ENCODE results near the gene RASD2.

The RASD2 gene

DNA sequence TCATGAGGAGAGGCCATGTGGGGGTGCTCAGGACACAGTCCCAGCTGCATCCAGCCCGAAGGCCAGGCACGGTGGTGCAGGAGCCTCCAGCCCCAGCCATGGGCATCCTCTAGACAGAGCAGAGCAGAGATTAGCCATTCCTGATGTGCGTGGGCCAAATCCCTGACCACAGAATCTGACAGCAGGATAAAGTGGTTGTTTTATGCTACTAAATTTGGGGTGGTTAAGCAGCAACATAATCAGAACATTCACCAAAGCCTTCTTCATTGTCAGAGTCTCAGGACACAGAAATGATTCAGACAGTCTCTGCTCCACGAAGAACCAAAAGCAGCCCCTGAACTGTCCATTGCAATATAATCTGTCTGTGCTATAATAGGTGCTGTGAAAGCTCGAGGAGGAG lies 19.7 kb downstream of the RASD2 start:
- DNase-seq (ENCODE audit: low spot score) = no peak

DNA sequence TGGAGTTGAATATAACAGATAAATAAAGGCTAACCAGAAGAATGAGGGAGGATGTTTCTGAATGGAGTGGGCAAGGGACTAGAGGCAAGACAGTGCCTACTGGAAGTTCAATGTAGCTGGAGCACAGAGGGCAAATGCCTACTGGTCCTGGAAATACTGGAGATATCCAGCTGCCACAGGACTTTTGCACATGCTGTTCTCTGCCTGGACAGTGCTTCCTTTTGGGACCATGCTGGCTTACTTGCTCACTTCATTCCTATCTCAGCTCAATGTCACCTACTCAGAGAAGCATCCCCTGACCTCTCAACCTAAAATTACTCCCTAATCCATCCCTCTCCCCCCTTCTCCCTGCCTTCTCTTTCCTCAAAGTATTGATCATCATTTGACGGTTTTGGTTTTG lies 20.2 kb downstream of the RASD2 start:
- DNase-seq (ENCODE audit: low spot score) = no peak

DNA sequence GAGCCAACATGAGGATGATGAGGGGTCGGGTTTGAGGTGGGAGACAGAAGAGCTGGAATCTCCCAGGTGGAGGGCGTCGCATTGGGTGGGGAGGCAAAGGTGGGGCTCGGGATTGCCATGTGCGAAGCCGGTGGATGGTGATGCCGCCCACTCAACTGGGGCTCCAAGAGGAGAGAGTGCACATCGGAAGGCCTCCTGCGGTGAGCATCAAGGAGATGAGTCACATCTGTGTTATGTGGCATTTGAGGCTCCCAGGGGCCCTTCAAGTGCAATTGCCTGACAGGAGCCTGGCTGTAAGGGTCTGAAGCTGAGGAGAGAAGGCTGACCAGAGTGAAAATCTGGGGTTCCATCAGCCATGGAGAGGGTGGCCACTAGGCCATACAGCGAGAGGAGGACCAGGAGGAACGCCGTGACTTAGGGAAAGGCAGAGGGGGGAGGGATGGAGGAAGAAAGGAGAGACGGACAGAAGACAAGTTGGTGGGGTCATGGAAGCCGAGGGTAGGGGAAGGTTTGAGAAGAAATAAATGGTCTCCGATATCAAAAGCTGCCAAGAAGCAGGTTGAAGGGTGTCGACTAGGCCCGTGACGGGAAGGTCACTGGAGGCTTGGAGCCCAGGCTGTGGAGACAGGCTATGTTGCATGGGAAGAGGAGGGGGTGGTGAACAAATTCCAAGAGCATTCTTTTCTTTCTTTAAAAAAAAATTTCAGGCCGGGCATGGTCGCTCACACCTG lies 21.3 kb downstream of the RASD2 start:
- no peak for DNase-seq (ENCODE audit: low spot score)

DNA sequence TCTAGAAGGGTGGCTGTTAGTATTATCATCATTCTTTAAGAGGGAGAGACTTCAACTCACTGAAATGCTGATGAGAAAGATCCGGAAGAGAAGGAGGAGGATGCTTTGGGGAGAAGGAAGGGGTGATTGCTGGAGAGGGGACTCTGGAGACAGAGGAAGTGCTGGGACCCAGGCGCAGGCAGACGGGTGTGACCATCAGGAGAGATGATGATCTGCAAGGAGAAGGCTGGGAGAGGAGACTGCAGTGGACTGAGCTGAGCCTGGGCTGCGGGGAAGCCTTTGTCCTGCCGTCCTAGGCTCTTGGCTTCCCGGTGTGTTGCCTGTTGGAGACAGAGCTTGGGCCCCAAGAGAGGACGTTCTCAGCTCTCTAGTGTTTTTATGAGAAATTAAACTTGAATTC lies 22.6 kb downstream of the RASD2 start:
- DNase-seq (ENCODE audit: low spot score) = no peak

DNA sequence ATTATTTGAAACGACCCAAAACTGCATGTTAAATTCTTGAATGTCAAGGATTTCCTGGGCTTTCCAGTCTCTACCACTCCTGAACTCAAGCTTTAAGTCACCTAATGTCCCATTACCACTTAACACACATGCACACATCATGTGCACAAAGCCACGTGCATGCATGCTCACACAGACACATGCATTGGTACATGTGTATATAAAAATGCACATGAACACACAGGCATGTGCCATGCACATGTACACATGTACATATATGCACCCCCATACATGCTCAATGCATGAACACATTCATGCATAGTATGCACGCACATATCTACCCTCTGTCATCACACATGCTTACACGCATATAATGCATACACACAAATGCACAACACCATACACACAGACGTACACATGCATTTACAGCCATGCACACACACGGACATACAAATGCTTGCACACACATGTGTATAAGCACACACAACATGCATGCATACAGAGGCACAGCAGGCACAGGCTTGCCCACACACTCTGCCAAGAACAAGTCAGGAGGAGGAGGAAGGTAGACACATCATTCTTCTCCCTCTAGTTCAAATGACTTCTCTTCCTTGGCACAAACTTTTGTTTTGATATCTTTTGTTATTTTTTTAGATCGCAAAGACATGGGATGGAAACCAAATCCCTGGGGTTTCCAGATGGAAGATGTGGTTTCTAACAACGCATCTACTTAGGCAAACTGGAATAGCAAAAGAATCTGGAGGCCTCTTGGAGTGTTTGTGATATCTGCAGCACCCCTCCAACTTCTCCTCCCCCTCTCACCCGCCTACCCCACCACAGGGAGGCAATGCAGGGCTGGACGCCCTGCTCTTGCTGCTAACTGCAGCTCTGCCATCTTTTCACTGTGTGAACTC lies 24.6 kb downstream of the RASD2 start:
- no peak for DNase-seq (ENCODE audit: low spot score)

DNA sequence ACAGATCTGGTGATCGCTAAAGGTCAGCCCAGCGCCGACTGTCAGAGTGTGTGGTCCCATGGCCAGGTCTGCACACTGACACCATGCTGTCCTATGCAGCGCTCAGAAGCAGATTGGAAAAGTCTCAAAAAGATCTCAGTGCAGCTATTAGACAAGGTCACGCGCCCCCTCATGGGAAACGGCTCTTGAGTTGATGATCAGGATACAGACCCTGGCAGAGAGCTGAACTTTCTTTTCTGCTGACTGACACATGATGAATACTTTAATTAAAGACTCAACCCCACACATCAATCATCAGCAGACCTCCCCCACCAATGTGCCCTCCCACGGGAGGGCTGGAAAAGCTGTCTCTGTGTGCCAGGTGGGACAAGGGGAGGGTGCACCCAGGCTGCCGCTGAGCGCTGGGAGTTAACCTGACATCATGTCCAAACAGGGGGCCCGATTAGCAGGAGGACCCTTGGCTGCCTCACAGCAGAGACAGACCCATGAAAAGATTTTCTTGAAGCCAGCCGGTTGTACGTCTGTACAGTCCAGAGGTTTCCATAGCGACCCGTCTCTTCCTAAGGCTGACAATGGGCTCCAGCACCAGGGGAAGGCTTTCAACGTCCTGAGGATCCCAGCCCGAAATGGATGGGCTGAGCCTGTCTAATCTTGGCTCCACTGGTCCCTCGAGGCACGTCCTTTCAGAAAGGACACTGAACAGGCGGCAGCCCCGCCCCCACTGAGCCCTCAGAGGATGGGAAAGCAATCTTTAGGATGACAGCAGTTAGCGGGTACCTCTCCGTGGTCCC lies 26.9 kb downstream of the RASD2 start:
- DNase-seq (ENCODE audit: low spot score) = no peak

DNA sequence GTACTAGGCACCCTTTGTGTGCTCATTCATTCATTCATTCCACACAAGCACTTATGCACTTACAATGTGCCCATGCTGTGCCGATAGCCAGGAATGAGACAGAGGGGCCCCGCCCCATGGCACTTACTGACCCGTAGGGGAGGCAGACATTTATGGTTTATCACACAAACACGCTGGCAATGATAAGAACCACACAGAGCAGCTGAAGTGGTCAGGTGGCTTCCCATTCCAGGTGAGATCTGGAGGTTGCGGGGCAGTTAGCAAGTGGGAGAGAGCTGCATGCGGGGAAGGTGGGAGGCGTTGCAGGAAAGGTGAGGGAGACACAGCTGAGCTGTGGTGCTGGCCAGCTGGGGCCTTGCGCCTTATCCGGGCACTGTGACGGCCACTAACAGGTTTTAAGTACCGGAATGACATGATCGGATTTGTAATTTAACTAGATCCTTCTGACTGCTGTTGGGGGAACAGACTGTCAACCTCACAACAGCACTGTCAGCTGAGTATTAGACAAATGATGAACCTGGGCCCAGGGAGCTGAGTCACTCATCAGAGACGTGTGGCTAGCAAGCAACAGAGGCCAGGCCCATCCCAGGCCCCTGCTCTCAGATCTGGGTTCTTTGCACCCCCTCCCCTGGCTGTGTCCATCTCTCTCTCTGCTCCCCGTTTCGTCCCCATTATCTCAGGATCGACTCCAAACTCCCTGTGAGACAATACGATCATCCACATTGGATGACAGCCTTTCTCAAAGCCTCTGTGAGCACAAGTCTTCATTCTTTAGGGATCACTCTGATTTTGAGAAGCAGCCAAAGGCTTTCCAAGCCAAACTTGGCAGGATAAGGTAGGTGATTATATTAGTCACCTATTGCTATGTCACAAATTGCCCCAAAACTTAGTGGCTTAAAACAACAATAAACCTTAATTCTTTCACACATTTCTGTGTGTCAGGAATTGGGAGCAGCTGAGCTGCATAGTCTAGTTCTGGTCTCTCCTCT lies 28.4 kb downstream of the RASD2 start:
- no peak for DNase-seq (ENCODE audit: low spot score)

DNA sequence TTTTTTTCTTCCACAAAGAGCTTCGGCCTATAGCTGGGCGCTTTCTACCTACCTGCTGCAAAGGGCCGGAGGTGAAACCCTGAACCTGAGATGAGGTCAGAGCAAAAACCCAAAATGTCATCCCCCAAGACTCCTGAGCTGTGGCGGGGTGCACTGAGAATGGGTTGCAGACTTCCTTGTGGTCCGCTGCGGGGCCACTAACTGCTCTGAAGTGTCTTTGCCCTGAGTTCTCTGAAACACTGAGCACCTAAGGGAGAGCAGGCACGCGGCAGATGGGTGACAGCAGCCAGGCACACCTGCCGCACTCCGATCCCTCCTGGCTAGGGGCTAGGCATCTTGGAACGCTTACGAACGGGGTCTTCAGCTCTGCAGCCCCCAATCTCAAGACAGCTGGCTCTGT lies 29.3 kb downstream of the RASD2 start:
- no peak for DNase-seq (ENCODE audit: low spot score)

DNA sequence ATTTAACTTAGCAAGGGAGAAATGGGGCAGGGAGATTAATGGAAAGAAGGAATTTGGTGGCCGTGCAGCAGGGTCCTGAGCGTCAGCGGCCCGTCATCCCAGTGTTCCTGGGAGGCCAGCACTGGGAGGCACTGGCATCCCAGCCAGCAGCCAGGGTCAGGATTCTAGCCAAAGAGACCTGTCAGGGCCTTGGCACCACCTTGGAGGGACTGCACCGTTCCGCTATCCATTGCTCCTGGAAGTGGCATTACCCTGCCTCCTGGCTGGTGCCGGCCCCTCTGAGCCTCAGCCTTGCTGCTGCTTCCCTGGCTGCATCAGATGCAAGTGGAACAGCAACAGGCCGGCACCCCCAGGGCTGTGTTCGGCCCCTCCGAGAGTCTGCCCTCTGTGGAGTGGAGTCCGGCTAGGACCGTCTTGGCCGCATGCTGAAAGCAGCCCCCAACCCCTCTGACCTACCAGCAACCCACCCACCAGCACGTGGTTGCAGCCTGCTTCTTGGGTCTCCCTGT lies 30.1 kb downstream of the RASD2 start:
- no peak for DNase-seq (ENCODE audit: low spot score)

DNA sequence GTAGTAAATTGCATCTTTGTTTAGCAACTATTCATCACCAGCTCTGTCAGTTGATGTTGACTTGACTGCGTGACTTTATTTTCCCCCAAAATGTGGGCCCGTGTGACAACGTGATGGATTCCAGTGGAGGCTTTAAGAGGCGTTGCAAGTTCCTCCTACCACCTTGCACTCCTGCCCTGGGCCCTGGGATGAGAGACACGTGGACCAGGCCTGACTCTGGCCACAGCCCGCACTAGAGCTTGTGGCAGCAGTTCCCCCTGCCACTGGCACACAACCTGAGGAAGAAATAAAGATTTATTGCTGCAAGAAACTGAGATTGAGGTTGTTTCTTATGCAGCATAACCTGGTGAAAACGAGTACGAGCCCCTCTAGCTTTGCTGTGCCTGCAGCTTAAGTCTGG lies 31.9 kb downstream of the RASD2 start:
- no peak for DNase-seq (ENCODE audit: low spot score)

DNA sequence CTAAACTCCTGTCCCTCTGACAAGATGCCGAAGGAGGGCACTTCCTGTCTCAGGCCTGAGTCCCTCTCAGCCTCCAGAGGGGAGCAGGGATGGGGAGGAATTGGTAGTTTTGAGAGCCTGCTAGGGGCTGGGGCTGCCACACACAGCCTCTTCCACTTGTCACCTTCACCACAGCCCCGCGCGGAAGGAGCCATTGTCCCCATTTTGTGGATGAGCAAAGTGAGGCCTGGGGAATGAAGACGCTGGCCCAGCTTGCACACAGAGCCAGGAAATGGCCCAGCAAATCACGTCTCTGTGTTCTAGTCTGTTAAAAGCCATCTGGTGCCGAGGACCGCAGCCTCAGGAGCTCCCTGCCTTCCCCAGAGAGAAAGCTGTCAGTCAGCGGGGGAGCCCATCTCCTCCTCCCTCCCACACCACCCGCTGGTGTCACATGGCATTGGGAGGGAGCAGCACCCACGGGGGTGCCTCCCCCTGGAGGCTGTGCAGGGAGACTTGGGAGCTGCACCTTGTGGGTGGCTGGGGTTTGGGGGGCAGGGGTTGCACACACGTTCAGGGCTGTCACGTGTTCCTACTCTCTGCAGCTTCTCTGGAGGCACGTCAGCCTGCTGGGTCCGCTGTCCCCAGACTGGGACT lies 34.6 kb downstream of the RASD2 start:
- DNase-seq (ENCODE audit: low spot score) = no peak

DNA sequence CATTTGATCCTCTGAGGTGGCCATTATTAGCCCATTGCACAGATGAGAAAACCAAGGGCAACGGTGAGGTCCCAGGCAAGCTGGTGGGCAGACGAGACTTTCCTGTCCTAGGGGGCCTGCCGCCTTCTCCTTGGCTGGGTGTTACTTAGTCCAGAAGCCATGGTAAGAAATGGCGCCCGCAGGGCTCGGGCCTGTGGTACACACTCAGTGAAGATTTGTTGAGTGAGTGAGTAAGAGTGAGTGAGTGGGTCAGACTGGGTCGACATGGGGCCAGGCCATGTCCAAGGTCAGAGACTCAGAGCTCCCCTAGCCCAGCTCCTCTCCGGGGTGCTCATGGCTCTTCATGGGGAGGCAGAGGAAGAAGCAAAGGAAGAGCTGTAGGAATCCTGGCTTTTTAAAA lies 36.0 kb downstream of the RASD2 start:
- no peak for DNase-seq (ENCODE audit: low spot score)

DNA sequence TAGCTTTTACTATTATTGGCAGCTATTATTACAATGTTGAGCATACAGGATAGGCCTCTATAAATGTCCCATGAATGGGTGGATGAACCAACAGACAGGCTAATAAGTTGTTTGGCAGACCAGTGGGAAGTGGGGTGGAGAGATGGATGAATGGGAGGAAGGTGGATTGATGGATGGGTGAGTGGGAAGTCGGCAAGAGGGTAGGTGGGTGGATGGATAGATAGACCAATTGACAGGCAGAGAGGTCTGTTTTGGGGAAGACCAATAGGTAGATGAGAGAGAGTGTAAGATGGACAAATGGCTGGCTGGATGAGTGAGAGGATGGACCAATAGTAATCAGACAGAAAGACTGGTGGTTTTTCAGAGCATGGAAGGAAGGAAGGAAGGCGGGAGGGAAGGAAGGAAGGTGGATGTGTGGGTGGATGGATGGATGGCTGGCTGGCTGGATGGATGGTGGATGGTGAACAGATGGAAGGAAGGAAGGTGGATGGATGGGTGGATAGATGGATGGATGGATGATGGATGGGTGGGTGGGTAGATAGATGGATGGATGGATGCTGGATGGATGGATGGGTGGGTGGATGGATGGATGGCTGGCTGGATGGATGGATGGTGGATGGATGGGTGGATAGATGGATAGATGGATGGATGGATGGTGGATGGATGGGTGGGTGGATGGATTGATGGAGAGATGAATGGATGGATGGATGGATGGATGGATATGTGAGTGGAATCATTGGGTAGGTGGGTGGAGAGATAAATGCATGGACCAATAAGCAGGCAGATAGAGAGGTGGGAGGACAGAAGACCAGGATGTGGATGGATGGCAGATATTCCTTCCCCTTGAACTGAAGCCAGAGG lies 37.4 kb downstream of the RASD2 start:
- DNase-seq (ENCODE audit: low spot score) = no peak

DNA sequence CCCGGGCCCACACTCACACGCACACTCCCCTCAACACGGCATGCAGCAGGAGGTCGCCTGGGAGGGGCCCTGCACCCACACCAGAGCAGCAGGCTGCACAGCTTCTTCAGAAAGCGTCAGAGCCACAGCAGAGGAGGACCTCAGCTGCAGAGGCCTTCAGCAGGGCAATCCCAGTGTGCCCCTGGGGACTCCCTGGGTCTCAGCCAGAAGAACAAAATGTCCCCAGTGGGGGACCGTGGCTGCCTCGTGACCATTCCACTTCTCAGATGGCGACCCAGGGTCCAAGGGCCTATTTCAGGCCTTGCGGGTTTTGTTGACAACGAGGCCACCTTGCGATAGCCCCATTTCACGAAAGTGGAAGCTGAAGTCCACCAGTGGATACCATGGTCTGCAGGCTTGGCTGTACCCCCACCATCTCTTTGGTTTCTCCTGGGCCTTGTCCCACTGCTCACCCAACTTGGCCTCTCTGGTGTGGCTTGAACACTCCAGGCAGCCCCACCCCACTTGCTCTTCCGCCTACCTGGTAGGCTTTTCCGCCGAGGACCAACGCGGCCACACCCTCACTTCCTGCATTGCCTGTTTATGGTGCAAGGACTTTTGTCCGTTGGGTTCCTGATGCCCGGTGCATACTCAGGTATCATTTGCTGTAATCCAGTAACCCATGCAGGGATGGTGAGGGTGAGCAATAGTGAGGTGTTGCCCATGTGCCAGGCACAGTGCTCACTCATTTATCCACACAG lies 38.4 kb downstream of the RASD2 start:
- DNase-seq (ENCODE audit: low spot score) = no peak

DNA sequence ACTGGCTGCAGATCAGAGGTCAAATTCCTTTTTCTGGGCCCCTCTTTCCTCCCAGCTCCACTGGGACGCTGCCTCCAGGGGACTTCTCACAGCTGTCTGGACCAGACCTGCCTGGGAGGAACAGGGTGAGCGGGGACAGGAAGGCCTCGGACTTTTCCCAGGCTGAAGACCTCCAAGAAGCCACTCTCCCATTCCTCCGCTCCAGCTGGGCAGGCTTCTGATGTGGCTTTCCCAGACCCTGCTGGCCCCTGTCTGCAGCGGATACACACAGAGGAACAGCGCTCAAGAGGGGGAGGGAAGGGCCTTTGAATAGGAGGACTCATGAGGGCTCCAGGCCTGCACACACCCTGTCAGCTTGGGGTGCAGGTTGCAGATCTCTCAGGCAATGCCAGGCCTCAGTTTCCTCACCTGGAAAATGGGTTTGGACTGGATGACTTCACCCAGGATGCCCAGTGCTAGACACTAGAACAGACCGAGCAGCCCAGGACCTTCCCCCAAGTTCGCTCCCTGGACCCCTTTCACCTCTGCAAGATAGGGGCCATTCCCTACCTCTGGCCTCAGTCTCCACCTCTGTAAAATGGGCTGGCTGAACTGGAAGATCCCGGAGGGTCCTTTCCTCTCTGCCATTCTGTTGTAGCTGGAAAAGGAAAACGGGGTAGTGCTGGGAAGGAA lies 39.9 kb downstream of the RASD2 start:
- DNase-seq (ENCODE audit: low spot score) = no peak

DNA sequence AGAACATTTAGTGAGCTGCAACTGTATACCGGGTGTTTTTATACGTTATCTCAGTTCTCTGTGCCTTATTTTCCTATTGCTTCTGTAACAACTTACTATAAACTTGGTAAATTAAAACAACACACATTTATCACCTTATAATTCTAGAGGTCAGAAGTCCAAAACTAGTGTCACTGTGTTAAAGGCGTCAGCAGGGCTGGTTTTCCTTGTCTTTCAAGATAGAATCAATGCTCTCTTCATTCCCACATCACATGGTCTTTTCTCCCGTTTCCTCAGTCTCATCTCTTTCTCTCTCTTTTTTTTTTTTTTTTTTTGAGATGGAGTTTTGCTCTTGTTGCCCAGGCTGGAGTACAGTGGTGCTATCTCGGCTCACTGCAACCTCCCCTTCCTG lies 40.4 kb downstream of the RASD2 start:
- no peak for DNase-seq (ENCODE audit: low spot score)

DNA sequence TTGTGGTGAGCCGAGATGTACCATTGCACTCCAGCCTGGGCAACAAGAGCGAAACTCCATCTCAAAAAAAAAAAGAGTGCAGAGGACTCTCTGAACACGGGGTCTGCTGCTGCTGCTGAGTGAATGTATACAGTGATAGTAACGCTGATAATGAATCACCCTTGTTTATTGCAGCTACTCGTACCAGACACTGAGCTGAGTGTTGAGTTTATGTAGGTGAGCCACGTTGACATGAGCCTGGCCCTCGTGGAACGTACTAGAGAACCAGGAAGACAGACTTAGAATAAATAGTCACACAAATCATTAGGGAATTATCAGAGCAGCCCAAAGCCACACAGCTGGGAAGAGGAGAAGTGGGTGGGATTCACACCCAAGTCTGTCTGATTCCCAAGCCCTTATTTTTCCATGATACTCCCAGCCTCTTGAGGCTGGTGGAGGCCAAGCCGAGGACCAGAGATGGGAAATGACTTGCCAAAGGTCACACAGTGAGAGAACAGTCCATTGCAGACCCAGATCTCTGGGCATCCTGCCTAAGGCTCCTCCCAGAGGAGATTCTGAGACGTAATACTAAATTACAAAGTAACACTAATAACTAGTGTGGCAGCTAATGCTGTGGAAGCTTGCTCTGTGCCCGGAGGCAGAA lies 41.7 kb downstream of the RASD2 start:
- no peak for DNase-seq (ENCODE audit: low spot score)
